Activated effector memory CD4-positive, alpha-beta T cell treated with Interleukin-2 at 50 U/mL for 16 hours (primary cell): ENCODE data around the gene PTBP1.
"Not testable (repeated sequence)": the region's sequence is repeated elsewhere in the genome, so short reads cannot be mapped to it uniquely, and the experiment has no call there.

Source experiments
- DNase-seq: peaks from one replicate; pipeline ENCODE4 v3.0.0-alpha.2; 2020

Gene PTBP1

GRCh38 chr19:834216-834615 lies 37.0 kb downstream of the PTBP1 start:
- DNase-seq = no peak

- no peak for DNase-seq
Observed at GRCh38 chr19:835210-835810, 38.1 kb downstream of the PTBP1 start.

GRCh38 chr19:840519-841206 lies 43.4 kb downstream of the PTBP1 start, which contains the start of gene PRTN3:
PRTN3 (plus strand) TSS chr19:840999; CDS start chr19:841009, 10 bp downstream.
- DNase-seq = no peak

- not testable (repeated sequence) for DNase-seq
Observed at GRCh38 chr19:842802-843179, 45.5 kb downstream of the PTBP1 start.

GRCh38 chr19:843180-843835 lies 46.1 kb downstream of the PTBP1 start:
- DNase-seq = no peak

GRCh38 chr19:843836-844545 lies 46.7 kb downstream of the PTBP1 start:
- DNase-seq = no peak

- DNase-seq = no peak
Observed at GRCh38 chr19:844546-844971, 47.3 kb downstream of the PTBP1 start.

GRCh38 chr19:845707-846521 lies 48.7 kb downstream of the PTBP1 start:
- no peak for DNase-seq

GRCh38 chr19:848386-848921 lies 51.2 kb downstream of the PTBP1 start:
- DNase-seq = no peak

GRCh38 chr19:849195-849594 lies 51.9 kb downstream of the PTBP1 start:
- not testable (repeated sequence) for DNase-seq

- no peak for DNase-seq
Observed at GRCh38 chr19:850221-850978, 53.1 kb downstream of the PTBP1 start.

- no peak for DNase-seq
Observed at GRCh38 chr19:850979-851335, 53.7 kb downstream of the PTBP1 start.

- no peak for DNase-seq
Observed at GRCh38 chr19:852136-853013, 55.1 kb downstream of the PTBP1 start, which contains the start of gene ELANE. ELANE (plus strand) TSS chr19:852303; CDS start chr19:852329, 26 bp downstream.

- no peak for DNase-seq
Observed at GRCh38 chr19:853014-853585, 55.8 kb downstream of the PTBP1 start.

- not testable (repeated sequence) for DNase-seq
Observed at GRCh38 chr19:853614-854220, 56.5 kb downstream of the PTBP1 start.

GRCh38 chr19:854549-854948 lies 57.3 kb downstream of the PTBP1 start:
- no peak for DNase-seq

- no peak for DNase-seq
Observed at GRCh38 chr19:855142-855541, 57.9 kb downstream of the PTBP1 start.

- DNase-seq = no peak
Observed at GRCh38 chr19:855566-856120, 58.4 kb downstream of the PTBP1 start.

- no peak for DNase-seq
Observed at GRCh38 chr19:858284-858683, 61.0 kb downstream of the PTBP1 start.
